Nephron (organoid): Measurements from ENCODE around the gene GTF2IRD1.

Experiments
- H3K27ac Mint-ChIP-seq, 3 experiments: 2 replicates each; pipeline ENCODE4 v1.8.0; 2020; ENCODE audit warnings: mixed read lengths in 3 of 3, mild to moderate bottlenecking in 2 of 3, moderate library complexity in 1 of 3
- H3K27me3 Mint-ChIP-seq: 2 replicates; pipeline ENCODE4 v1.8.0; 2021; ENCODE audit warnings: low read depth, mild to moderate bottlenecking, moderate library complexity, mixed read lengths
- H3K36me3 Mint-ChIP-seq: 2 replicates; pipeline ENCODE4 v1.8.0; 2020; ENCODE audit warnings: low read depth, mixed read lengths
- H3K4me1 Mint-ChIP-seq: 2 replicates; pipeline ENCODE4 v1.8.0; 2020; ENCODE audit warnings: mixed read lengths
- H3K4me3 Mint-ChIP-seq, 3 experiments: 2 replicates each; pipeline ENCODE4 v1.8.0; 2020; ENCODE audit warnings: mild to moderate bottlenecking in 3 of 3, mixed read lengths in 3 of 3, moderate library complexity in 2 of 3
- H3K9me3 Mint-ChIP-seq: 2 replicates; pipeline ENCODE4 v1.8.0; 2020; ENCODE audit warnings: mixed read lengths
- TF ChIP-seq, protein P1 (sequence below), 3 experiments: fragments of 200-600 bp; sonication (generic); IDR thresholded peaks; one replicate each; pipeline ENCODE4 v1.5.0; 2021; ENCODE audit warnings: antibody characterized with exemption in 3 of 3; ENCODE audit not compliant: unreplicated experiment in 3 of 3

Gene GTF2IRD1

DNA sequence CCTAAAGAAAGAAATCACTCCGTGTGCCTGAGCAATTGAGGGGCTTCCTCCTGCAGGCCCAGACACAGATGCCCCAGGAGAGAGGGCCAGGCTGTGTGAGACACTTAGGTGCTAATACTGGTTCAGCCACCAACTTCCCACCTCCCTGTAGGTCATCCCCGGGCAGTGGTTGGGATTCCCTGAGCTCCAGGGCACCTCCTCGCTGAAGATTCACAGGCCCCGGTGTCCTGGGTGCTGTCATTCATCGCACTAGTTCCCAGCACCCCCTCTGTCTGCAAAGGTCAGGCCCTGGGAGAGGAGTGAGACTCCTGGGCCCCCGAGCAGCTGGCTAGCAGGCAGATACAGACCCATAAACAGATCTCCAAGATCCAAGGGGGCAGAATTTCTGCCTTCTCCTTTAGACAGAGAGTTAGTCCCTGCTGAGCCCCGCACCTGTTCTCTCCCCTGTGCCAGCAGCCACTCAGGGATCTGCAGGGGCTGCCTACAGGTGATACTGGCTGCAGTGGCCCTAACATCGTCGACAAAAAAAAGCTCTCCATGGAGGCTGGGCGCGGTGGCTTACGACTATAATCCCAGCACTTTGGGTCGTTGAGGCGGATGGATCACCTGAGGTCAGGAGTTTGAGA is 165.6 kb downstream of the GTF2IRD1 start:
- no peaks in the 10 kb centered on the region for H3K36me3 Mint-ChIP-seq
- no peaks in the 10 kb centered on the region for H3K27me3 Mint-ChIP-seq
- no peak overlapping the region for H3K4me3 Mint-ChIP-seq
- peaks cover 19% of the 10 kb centered on the region for H3K4me1 Mint-ChIP-seq
- H3K9me3 Mint-ChIP-seq, result no peaks in the 10 kb centered on the region
- TF ChIP-seq, protein P1, sequence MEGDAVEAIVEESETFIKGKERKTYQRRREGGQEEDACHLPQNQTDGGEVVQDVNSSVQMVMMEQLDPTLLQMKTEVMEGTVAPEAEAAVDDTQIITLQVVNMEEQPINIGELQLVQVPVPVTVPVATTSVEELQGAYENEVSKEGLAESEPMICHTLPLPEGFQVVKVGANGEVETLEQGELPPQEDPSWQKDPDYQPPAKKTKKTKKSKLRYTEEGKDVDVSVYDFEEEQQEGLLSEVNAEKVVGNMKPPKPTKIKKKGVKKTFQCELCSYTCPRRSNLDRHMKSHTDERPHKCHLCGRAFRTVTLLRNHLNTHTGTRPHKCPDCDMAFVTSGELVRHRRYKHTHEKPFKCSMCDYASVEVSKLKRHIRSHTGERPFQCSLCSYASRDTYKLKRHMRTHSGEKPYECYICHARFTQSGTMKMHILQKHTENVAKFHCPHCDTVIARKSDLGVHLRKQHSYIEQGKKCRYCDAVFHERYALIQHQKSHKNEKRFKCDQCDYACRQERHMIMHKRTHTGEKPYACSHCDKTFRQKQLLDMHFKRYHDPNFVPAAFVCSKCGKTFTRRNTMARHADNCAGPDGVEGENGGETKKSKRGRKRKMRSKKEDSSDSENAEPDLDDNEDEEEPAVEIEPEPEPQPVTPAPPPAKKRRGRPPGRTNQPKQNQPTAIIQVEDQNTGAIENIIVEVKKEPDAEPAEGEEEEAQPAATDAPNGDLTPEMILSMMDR (IDR thresholded peaks at IDR 0.05; ENCODE audit: unreplicated experiment in 3 of 3), result no peak
- H3K27ac Mint-ChIP-seq, result peak overlapping the region; percentile 29 to 64 (median 51)

DNA sequence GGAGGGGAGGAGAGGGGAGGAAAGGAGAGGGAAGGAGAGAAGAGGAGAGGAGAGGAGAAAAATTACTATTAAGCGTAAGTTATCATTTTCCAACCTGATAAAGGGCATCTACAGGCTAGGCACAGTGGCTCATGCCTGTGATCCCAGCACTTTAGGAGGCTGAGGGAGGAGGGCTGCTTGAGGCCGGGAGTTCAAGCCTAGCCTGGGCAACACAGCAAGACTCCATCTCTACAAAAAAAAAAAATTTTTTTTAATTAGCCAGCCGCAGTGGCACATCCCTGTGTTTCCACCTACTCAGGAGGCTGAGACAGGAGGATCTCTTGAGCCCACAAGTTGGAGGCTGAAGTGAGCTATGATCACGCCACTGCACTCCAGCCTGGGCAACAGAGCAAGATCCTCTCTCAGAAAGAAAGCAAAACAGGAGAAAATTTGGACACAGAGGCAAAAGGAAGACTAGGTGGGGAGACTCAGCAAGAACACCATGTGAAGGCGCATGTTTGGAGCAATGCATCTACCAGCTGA is 168.6 kb downstream of the GTF2IRD1 start:
- H3K27ac Mint-ChIP-seq, result no peak overlapping the region
- no peak overlapping the region for H3K4me3 Mint-ChIP-seq
- no peaks in the 10 kb centered on the region for H3K9me3 Mint-ChIP-seq
- no peaks in the 10 kb centered on the region for H3K27me3 Mint-ChIP-seq
- no peaks in the 10 kb centered on the region for H3K36me3 Mint-ChIP-seq
- peaks cover 11% of the 10 kb centered on the region for H3K4me1 Mint-ChIP-seq
- TF ChIP-seq, protein P1 (IDR thresholded peaks at IDR 0.05; ENCODE audit: unreplicated experiment in 3 of 3), result no peak

DNA sequence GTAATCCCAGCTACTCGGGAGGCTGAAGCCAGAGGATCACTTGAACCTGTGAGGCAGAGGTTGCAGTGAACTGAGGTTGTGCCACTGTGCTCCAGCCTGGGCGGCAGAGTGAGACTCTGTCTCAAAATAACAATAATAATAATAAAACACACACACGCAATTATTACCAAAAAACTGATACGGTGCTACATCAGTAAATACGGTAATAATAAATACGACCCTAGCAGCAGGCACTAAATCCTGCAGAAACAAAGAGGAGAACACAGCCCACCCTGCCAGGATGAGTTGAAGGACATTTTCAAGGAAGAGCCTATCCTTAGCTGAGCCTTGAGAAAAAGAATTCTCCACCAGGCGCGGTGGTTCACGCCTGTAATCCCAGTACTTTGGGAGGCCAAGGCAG is 169.4 kb downstream of the GTF2IRD1 start:
- H3K36me3 Mint-ChIP-seq, result no peaks in the 10 kb centered on the region
- TF ChIP-seq, protein P1 (IDR thresholded peaks at IDR 0.05; ENCODE audit: unreplicated experiment in 3 of 3), result no peak
- no peaks in the 10 kb centered on the region for H3K9me3 Mint-ChIP-seq
- H3K27me3 Mint-ChIP-seq, result peaks cover 3% of the 10 kb centered on the region
- peaks cover 14% of the 10 kb centered on the region for H3K4me1 Mint-ChIP-seq
- no peak overlapping the region for H3K4me3 Mint-ChIP-seq
- no peak overlapping the region for H3K27ac Mint-ChIP-seq

DNA sequence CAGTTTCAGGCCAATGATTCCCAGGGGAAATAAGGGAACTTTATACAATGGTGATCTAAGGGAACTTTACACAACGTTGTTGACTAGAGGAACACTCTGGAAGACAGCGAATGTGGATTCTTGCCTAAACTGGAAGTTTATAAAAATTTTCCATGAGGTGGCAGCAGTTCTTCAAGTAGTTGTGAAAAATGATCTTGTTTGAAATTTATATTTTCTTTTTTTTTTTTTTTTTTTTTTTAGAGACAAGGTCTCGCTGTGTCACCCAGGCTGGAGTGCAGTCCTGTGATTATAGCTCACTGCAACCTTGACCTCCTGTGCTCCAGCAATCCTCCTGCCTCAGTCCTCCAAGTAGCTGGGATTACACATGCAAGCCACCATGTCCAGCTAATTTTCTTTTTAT is 171.7 kb downstream of the GTF2IRD1 start:
- peaks cover 16% of the 10 kb centered on the region for H3K4me1 Mint-ChIP-seq
- H3K4me3 Mint-ChIP-seq, result no peak overlapping the region
- no peaks in the 10 kb centered on the region for H3K9me3 Mint-ChIP-seq
- H3K27ac Mint-ChIP-seq, result no peak overlapping the region
- H3K27me3 Mint-ChIP-seq, result peaks cover 3% of the 10 kb centered on the region
- TF ChIP-seq, protein P1 (IDR thresholded peaks at IDR 0.05; ENCODE audit: unreplicated experiment in 3 of 3), result peak; percentile 13 to 16 (median 16)
- no peaks in the 10 kb centered on the region for H3K36me3 Mint-ChIP-seq

DNA sequence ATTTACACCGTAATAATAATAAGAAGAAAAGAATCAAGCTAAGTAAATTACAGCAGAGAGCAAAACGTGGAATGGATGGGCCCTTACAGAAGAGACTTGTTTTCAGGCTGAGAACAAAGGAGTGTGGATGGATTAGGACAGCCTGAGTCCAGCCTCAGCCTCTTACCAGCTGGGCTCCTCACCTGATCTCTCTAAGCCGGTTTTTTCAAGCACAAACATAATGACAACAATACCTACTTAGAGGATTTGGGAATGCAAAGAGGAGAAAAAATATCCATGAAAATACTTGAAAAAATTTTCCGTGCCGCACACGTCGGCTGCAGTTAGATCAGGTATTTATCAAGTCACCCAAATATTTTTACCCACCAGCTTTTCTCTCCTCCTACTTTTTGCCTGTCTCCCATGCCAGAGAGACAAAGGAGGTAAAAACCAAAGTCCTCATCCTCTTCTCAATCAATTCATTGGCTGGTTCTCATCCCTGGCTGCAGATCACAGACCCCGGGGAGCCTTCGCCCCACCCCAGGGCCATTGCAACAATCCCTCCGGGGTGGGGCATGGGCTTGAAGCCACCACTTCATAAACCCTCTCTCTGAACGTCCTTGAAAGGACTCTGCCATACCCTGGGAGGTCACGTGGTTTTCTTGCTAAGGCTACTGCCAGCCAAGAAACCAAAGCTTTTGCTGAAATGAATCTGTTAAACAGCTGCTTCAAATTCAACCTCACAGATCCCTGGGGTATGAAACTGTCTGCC is 174.1 kb downstream of the GTF2IRD1 start:
- Mint-ChIP-seq H3K9me3 (no peaks in the 10 kb centered on the region), H3K27ac (peak overlapping the region; percentile 82 to 99 (median 88)), H3K4me1 (peaks cover 16% of the 10 kb centered on the region), H3K36me3 (no peaks in the 10 kb centered on the region), H3K27me3 (peaks cover 7% of the 10 kb centered on the region), H3K4me3 (peak overlapping the region in 2 of 3 experiments; percentile 9 to 30)
- TF ChIP-seq, protein P1 (IDR thresholded peaks at IDR 0.05; ENCODE audit: unreplicated experiment in 3 of 3), result no peak
